Measurements from ENCODE around the gene WIPI1.

GRCh38 chr17:68449021-68449739 is 8.1 kb downstream of the WIPI1 start:
- TF ChIP-seq CTCF (optimal IDR thresholded peaks at IDR 0.05 in 1 of 3, IDR thresholded peaks at IDR 0.05 in 1 of 3, conservative IDR thresholded peaks at IDR 0.05 in 1 of 3; ENCODE audit: extremely low read depth in 1 of 3, insufficient read depth in 2 of 3, low read length in 3 of 3) (no peak), EZH2 (IDR thresholded peaks at IDR 0.05; ENCODE audit: low read length) (no peak)

Measured in keratinocyte (primary cell).